GM18526 (cell line): ENCODE data around the gene EPYC.

ENCODE experiments used
- POLR2A ChIP-seq: IDR thresholded peaks from 3 replicates; pipeline ENCODE4 v1.6.1; 2011; ENCODE audit not compliant: insufficient read length; ENCODE audit errors: extremely low read depth

Gene EPYC

DNA sequence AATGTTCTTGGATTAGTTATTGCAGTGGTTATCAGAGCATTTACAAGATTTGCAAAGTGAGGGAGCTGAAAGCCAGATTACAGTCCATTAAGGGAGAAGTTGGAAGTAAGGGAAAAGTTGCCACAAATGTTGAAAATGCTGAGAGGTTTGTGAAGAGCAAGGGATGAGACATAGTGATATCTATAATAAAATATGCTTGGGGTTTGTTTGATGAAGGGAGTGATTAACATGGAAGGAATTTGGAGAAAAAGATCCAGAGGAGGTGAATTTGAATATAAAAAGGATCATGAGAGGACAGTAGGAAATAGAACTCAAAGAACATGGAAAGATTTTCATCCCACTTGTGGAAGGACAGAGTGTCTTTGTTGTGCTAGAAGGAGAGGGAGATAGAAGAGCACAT is 30.5 kb downstream of the EPYC start:
- no peak for TF ChIP-seq POLR2A

DNA sequence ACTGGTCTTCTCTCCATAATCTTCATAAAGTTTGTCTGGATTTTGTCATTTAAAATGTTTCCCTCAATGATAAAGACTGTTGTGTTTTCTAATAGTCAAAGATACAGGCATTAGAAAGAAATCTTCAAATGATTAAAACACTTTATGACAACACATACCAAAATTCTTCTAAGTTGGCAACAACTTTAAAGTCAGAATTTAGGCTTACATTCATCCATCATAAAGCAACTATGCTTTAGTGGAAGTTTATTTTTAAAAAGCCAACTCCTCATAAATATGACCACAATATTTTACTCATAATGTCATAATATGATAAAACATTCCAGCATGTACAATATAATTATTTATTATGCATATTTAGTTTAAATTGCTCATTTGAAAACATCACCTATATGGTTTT is 32.5 kb downstream of the EPYC start:
- no peak for TF ChIP-seq POLR2A

DNA sequence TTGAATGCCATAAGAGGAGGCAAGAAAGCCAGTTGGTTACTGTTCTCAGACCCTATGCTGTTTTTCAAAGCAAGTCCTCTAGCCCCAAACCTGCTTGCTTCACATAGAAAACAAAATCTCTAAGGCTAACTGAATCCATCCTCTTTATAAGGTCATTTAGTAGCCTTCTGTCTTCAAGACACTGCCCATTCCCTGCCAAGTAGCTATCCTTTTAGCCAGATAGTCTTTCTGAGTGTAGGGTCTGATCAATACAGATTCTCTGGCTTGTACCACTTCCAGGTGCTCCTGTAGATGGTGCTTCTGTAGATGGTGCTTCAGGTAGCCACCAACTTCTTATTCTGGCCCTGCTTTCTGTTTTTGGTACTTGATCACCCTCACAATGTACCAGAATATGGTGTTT is 33.9 kb downstream of the EPYC start:
- TF ChIP-seq POLR2A, result no peak

DNA sequence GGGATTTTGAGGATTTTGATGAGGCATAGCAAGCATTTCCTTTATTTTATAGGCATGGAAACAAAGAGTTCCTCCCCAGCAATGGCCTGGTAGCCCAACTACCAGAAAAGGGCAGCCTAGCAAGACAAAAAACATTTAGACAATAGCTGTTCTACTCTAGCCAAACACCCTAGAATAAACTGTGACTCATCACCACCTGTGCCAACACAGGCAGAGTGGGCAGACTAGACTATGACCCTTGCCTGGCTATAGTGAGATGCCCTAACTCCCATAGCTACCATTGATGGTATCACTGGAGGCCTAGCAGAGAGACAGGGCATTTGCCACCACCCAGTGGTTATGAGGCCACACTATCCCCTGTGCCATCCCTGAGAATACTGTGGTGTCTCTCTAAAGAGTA is 34.3 kb downstream of the EPYC start:
- TF ChIP-seq POLR2A, result no peak

DNA sequence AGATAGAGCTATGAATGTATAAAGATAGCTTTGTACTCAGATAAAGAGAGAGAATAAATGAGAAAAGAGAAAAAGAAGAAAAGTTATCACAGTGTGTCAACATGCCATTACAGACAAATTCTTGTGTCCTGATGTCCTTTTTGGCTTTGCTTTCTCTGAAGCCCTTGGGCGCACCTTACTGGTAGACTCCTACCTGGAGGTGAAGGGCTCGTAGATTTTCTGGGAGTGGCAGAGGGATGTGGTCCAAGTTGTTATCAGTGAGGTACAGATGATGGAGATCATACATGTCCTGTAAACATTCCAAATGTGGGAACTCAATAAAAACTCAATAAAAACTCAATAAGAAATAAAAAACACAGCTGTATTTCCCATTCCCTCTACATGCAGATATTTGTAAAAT is 34.9 kb downstream of the EPYC start:
- TF ChIP-seq POLR2A, result no peak

DNA sequence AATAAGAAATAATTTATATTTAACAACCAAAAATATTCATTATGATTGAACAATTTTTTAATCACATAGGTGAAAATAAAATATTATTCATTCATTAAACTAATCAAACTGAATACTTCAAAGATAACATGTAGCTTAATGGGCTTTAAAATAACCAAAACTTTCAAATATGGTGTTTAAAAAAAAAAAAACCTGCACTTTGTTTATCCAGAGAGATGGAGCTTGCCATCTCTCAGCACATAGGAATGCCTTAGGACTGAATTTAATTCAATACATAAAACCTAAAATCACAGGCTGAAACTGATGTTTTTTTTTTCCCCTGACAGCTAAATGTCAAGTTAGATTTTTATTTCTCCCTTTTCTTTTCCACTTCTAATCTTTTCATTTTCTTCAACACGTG is 35.4 kb downstream of the EPYC start:
- TF ChIP-seq POLR2A, result no peak

DNA sequence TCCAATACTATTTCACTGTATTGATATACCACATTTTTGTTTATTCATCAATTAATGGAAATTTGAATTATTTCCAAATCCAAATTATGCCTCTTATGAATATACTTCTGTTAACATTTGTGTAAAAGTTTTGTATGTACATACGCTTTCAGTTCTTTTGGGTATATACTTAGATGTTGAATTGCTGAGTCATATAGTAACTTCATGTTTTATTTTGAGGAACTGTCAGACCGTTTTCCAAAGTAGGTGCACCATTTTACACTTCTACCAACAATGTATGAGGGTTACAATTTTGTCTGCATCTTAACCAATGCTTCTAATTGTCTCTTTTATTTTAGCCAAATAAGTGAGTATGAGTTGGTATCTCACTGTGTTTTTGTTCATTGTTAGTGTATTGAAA is 39.6 kb downstream of the EPYC start:
- TF ChIP-seq POLR2A, result no peak

DNA sequence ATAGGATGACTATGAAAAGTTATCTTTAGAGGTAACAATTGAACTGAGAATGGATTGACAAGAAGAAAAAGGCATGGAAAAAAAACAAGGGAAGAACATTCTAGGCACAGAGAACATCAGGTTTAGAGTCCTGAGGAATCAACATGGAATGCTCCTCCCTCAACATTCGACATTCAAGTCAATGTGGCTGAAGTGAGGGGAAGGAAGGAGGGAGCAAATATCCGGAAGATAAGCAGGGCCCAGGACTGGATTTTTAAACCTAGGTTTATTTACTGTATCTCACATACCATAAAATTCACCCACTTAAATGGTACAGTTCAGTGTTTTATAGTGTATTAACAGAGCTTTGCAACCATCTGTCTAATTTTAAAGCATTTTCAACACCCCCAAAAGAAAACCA is 40.2 kb downstream of the EPYC start:
- no peak for TF ChIP-seq POLR2A

DNA sequence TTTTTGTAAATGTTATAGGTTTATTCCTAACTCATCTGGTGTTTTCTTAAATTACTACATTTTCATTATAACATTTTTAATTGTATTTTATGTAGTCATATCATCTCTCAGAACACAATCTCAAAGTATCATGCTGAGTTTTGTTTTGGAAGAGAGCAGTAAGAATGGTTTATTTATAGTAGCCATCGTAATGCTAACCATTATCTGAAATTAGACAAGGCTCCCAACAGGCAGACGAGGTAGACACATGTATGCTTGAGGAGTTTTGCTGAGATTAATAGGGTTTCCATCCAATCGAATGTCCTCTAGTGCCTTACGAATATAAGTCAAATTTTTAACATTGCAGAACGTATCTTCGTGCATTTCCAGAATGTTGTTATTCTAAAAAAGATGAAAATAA is 40.8 kb downstream of the EPYC start:
- TF ChIP-seq POLR2A, result no peak

DNA sequence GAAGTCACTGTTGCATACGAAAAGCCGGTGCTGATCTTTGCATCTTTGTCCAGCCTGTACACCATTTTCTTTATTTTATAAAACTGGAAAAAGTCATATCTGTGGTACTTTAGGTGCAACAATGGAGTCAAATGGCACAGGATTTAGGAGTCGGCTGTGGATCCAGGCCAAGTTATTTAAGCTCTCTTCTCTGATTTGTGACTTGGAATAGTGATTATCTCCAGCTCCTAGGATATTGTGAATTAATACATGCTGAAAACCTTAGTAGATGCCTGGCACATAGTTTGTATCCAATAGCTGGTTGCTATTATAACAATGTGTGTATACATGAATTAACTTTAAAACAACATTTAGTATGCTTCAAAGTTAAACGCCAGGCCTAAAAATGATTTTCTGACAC is 43.6 kb downstream of the EPYC start:
- no peak for TF ChIP-seq POLR2A

DNA sequence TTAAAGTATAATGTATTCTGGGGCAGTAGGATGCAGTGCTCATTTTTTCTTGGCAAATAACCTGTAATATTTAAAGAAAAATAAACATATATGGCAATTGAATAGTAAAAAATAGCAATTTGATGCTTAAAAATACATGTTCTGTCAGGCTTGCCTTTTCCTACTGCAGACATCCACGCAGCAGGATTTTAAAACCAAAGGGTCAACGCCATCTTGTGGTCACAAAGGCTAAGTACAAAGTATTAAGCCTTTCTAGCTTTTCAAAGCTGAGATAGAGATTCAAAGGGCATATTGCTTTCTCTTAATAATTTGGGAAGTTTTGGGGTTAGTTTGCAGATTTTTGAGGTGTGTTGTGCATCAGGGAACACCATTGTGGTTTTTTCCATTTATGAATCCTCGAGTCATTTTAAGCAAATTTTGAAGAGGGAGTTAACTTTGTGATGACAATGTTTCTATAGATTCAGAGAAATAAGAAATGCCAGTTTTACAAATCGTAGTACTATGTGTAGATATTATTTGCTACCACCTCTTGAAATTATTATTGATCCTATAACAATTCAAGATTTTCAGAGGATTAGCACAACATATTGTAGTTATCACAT is 45.1 kb downstream of the EPYC start:
- TF ChIP-seq POLR2A, result no peak

DNA sequence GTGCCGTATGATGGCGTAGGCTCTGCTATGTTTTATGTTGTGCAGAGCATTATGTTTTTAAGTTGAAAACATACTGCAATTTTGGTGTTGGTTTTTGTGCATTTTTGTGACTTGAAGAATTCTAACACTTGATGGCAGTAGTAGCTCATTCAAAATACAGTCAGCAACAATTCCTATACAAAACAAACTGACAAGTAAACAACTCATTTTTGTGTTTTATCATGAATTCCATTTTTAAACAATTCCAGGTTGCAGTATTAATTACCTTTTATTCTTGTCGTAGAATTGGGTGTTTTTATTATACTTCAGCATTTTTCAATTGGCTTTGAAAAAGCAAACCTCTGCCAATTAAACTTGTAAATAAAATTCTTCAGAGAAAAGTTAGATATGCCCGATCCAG is 45.7 kb downstream of the EPYC start:
- no peak for TF ChIP-seq POLR2A

DNA sequence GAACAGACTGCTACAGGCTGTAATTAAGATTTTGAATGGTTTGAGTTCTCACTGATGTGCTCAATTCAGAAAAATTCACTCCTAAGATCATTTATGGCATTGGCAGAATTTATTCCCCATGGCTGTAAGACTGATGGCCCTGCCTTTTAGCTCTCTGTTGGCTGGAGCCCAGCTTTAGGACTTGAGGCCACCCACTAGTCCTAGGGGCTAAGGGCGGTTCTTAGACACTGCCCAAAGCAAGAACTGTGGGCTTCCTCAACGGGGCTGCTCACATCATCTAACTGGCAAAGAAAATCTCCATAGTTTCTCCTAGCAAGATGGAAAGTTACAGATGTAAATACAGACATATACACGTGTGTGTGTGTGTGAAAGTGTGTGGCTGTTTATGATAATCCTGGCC is 46.4 kb downstream of the EPYC start:
- no peak for TF ChIP-seq POLR2A

DNA sequence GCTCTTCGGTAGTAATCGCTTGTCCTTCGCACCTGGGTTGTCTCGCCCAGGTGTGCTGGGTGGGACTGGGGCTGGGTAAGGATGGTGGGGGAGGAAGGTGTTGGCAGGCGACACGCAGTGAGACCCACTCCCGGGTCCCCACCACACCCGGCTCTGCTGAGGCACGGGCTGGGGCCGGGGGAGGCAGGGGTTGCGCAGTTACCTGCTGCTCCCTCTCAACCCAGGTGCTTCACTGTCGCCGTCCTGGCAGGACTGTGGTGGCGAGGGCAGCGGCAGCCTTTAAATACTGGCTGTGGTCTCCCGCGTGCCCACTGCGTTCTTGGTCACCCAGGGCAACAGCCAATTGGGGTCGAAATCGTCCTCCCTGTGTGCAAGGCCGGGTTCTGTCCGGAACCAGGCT is 49.9 kb downstream of the EPYC start, which contains the start of gene CCER1:
Gene CCER1 (minus strand): TSS at position 256 of the 400 bp plus-strand sequence. CDS start 434 bp downstream, outside the sequence.
- TF ChIP-seq POLR2A, result no peak

DNA sequence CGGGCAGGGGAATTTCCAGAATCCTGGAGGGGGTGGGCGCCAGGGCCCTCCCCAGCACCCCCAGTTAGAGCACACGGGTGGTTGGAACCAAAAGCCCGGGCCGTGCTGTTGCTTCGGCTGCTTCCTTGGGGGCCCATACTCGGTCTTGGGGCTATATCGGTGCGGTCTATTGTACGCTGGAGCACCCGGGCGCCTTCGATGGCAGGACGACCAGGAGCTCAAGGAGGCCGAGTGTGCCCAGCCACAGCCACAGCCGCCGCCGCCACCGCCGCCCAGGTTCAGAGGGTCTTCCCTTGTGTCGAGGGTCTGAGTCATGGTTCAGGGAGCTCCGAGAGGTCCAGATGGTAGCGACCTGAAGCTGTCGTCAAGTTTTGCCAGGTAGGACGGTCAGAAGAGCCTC is 50.3 kb downstream of the EPYC start:
- no peak for TF ChIP-seq POLR2A

DNA sequence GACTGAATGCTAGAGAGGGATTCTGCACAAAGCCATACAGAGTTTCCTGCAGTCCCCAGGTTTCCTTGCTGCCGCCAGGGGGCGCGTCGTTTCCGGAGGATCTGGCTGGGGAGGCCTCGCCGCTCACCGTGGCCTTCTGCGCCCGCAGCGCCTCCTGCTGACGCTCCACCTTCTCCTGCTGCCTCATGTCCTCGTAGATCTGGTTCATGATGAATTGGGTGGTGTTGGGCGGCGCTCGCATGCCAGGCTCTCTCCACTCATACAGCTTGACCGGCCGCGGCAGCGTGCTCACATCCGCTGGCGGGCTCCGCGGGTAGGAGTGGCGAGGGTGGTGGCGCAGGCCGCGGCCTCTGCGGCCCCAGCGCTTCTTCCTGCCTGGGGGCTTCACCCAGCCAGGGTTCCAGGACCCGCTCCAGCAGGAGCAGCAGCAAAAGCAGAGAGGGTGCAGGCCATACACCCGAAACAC is 50.8 kb downstream of the EPYC start:
- no peak for TF ChIP-seq POLR2A

DNA sequence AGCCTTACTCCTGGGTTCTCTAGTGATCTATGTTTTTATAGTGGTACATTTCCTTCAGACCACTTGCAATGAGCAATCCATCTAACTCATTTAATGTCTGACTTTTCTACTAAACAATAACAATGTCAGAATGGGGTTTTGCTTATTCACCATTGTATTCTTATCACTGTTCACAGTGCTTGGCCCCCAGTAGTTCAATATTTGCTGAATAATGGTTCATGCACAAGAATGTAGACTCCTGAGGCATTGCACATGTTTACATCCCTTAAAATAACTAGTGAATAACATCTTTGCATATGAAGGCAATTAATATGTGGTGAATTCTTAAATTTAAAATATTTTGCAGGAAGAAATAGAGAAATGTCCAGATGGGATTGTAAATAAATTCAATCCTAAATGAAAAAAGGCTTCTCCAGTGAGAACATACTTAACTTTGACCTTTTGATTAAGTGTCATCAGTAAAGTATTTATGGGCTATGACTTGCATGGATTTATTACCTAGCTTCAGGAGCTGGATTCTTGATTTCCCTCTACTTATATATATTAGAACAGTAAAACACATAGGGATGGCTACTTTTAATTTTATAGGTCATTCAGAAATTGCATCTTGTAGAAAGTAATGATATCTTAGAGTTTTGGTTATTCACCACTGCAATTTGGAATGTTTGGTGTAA is 53.2 kb downstream of the EPYC start:
- TF ChIP-seq POLR2A, result no peak
